Skin of body (tissue), 2 donors: ENCODE results near the gene CPTP. TPM values are rescaled to one million over a fixed set of nuclear protein-coding genes. Genes with fewer than 3 reads are reported as not detected.
A peak's percentile ranks its signal among the peaks of the same experiment; 100 is the strongest.

ENCODE experiments used
- DNase-seq: peaks from one replicate; lab custom pipeline; 2025; lab: John Stamatoyannopoulos, UW
- total RNA-seq: library from RNA; depleted of rRNA; stranded (reverse); fragments of >200 nt; gene quantifications from one replicate; pipeline ENCODE4 v1.2.3, GENCODE V29; 2014

Gene CPTP
- total RNA-seq: 8.7 TPM

GRCh38 chr1:1324524-1325287 is at the start of gene CPTP, which contains the start of gene INTS11:
CPTP (plus strand) TSS chr1:1324802; CDS start chr1:1326911, 2,109 bp downstream.
INTS11 (minus strand) TSS chr1:1324660; CDS start chr1:1324608, 52 bp downstream.
- peak; percentile 68 for DNase-seq

GRCh38 chr1:1274931-1275431 is 49.6 kb upstream of the CPTP start:
- no peak for DNase-seq

- no peak for DNase-seq
These were observed 48.8 kb upstream of the CPTP start for GRCh38 chr1:1275836-1276235.

- DNase-seq: no peak
These were observed 46.0 kb upstream of the CPTP start for GRCh38 chr1:1278620-1279019.

- DNase-seq: no peak
These were observed 45.6 kb upstream of the CPTP start for GRCh38 chr1:1279028-1279427.

GRCh38 chr1:1280782-1281481 is 43.7 kb upstream of the CPTP start:
- DNase-seq: no peak

- no peak for DNase-seq
These were observed 42.9 kb upstream of the CPTP start for GRCh38 chr1:1281533-1282321.

- DNase-seq: no peak
These were observed 41.6 kb upstream of the CPTP start for GRCh38 chr1:1282998-1283397.

- no peak for DNase-seq
These were observed 40.8 kb upstream of the CPTP start for GRCh38 chr1:1283821-1284220.

GRCh38 chr1:1284221-1285101 is 40.1 kb upstream of the CPTP start:
- no peak for DNase-seq

GRCh38 chr1:1285102-1285571 is 39.5 kb upstream of the CPTP start:
- DNase-seq: no peak

GRCh38 chr1:1285611-1286311 is 38.8 kb upstream of the CPTP start:
- DNase-seq: no peak

- no peak for DNase-seq
These were observed 38.0 kb upstream of the CPTP start for GRCh38 chr1:1286313-1287261.

GRCh38 chr1:1287288-1288110 is 37.1 kb upstream of the CPTP start:
- DNase-seq: no peak

- no peak for DNase-seq
These were observed 34.3 kb upstream of the CPTP start for GRCh38 chr1:1290238-1290731.

- DNase-seq: no peak
These were observed 33.5 kb upstream of the CPTP start for GRCh38 chr1:1291023-1291528.
